GM18951 (cell line): ENCODE measurements around the gene SCAMP5.
A peak's percentile ranks its signal among the peaks of the same experiment; 100 is the strongest.

Experiments used
- POLR2A ChIP-seq: IDR thresholded peaks from 4 replicates; pipeline ENCODE4 v1.6.1; 2011; ENCODE audit warnings: mild to moderate bottlenecking; ENCODE audit not compliant: insufficient read length, insufficient read depth; ENCODE audit errors: extremely low read depth
- in situ Hi-C: fragments of 300-500 bp; cut with MboI; formaldehyde crosslinking; loops from one replicate; pipeline ENCODE4 v1.12.0; 2022; ENCODE audit warnings: low sequenced_read_pairs, mixed read lengths, inconsistent platforms; ENCODE audit not compliant: unreplicated experiment

Gene SCAMP5

DNA sequence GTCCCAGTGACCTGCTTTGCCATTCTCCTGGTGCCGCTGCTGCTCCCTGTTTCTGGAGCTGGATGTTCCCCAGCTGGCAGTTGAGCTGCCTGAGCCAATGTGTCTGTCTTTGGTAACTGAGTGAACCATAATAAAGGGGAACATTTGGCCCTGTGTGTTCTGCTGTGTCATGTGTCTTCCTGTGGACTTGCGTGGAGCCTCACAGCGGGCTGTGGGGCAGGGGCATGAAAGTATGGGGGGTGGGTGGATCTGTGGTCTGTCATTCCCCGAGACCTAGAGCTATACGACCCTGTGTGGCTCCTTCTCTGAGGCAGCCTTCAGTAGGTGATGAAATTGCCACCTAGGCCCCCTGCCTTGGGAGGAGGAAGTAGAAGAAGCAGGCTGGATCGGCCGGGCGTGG, 26.0 kb downstream of the SCAMP5 start:
- in situ Hi-C loops, result no loop called here
- no peak for TF ChIP-seq POLR2A

DNA sequence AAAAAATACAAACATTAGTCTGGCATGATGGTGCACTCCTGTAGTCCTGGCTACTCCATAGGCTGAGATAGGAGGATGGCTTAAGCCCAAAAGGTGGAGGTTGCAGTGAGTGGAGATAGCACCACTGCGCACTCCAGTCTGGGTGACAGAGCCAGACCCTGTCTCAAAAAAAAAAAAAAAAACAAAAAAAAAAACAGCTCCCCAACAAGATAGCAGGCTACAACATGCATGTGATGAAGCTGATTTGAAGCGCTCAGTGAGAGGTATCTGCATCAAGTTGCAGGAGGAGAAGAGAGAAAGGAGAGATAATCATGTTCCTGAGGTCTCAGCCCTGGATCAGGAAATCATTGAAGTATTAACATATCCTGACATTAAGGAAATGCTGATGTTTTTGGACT, 27.4 kb downstream of the SCAMP5 start:
- in situ Hi-C loops, result no loop called here
- TF ChIP-seq POLR2A, result no peak

DNA sequence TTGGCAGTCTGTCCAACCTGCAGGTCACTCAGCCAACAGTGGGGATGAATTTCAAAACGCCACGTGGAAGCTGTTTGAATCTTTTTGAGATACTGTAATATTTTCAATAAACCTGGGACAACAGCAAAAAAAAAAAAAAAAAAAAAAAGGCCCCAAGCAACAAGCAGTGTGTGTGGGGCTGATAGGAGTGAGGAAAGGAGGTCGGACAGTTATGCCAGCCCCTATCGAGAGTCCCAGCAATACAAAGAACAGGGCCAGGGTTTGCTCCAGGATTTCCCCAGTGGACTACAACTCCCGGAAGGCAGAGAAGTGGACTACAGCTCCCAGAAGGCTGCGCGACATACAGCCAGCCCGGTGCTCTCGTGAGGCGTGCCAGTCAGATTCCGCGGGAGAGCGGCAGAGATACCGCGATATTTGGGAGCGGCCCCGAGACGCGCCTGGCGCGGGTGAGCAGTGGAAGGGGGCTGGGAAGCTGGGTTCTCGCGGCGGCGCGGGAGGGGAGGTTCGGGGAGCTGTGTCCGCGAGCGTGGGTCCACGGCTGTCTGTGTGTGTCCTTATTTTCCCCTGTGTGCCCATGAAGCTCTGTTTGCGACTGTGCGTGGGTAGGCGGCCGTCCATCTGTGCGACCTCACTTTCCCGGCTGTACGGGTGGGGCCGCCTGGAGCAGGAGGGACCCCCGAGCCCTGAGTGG, 28.0 kb downstream of the SCAMP5 start, which contains the start of gene PPCDC:
PPCDC (plus strand) TSS at position 410 of the 691 bp plus-strand sequence. CDS start 4,729 bp downstream, outside the sequence.
- in situ Hi-C loops, result no loop called here
- peak; percentile 97 for TF ChIP-seq POLR2A

DNA sequence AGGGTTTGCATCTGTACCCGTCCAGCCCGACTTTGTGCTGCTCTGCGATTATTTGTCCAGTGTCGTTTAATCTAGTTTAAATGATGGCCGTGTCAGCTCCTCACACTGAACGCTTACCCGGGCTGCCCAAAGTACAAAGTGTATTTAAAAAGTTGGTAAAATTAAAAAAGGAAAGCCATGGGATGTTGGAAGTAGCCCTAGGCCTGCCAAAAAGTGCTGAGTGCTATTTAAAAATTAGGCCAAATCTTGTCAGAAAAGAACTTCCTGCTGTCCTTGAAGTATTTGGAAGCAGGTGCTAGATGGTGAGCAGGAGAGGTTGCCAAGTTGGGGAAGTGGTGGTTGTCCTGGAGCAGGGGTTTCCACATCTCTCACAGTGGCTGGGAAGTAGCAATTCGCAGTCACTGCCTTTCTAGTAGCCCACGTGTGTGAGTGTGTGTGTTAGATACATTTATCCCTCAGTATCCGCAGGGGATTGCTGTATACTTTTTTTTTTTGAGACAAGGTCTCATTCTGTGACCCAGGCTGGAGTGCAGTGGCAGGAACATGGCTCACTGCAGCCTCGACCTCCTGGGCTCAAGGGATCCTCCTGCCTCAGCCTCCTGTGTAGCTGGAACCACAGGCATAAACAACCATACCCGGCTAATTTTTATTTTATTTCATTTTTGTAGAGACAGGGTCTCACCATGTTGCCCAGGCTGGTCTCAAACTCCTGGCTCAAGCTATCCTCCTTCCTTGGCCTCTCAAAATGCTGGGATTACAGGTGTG, 28.7 kb downstream of the SCAMP5 start:
- no peak for TF ChIP-seq POLR2A
- in situ Hi-C loops, result no loop called here

DNA sequence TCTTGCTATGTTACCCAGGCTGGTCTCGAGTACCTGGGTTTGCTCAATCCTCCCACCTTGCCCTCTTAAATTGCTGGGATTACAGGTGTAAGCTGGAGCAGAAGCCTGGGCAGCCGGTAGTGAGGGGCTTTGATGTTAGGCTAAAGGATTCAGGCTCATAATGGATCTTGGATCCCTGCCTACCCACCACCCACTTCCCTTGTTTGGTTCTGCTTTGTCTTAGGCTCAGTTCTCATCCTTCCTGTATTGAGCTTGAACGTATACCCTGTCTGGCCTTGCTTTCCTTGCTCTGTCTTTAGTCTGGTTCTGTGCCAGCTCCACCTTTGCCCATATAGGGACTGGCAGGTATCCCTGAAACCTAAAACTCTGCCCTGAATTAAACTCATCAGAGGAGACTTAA, 29.7 kb downstream of the SCAMP5 start:
- in situ Hi-C loops, result loop anchor here (5.0 kb wide), 2 partner anchors 177 to 277 kb away; partner anchors contain the start of gene C15orf39
- TF ChIP-seq POLR2A, result no peak

DNA sequence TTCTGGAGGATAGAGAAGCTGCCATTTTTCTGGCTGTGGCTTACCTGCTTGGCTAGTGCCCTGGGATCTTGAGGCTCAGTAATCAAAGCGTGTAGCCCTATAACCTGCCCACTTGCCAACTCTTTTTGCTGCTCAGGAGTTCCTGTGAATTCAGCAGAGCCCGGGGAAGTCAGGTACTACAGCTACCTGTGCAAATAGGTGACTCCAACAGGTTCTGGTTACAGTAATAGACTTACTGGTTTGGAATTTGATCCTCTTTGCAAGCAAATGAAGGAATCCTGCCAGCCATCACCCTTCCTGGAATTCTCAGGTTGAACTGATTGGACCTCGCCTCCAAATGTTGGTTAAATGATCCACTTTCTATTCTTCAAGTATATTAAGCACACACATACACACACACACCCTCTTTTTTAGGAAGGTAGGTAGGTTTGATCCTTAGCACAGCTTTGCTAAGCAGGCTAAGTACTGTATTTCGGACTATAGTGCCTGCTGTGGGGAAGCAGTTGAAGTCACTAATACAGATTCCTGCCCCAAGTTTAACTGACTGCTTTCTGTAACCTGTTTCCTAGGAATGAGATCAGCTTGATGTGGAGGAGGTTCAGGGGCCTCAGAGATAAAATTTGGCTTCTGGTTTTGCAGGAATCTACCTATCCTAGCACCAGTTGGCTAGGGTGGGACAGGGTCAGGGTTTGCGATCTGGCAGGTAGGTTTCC, 30.3 kb downstream of the SCAMP5 start:
- TF ChIP-seq POLR2A, result no peak
- in situ Hi-C loops, result loop anchor here (5.0 kb wide), 2 partner anchors 177 to 277 kb away; partner anchors contain the start of gene C15orf39

GRCh38 chr15:75027551-75027950, 32.2 kb downstream of the SCAMP5 start:
- in situ Hi-C loops, result loop anchor here (5.0 kb wide), 2 partner anchors 175 to 275 kb away; partner anchors contain the start of gene C15orf39
- TF ChIP-seq POLR2A, result no peak

GRCh38 chr15:75028991-75029377, 33.6 kb downstream of the SCAMP5 start:
- TF ChIP-seq POLR2A, result no peak
- in situ Hi-C loops, result loop anchor here (5.0 kb wide), 2 partner anchors 173 to 273 kb away; partner anchors contain the start of gene C15orf39

DNA sequence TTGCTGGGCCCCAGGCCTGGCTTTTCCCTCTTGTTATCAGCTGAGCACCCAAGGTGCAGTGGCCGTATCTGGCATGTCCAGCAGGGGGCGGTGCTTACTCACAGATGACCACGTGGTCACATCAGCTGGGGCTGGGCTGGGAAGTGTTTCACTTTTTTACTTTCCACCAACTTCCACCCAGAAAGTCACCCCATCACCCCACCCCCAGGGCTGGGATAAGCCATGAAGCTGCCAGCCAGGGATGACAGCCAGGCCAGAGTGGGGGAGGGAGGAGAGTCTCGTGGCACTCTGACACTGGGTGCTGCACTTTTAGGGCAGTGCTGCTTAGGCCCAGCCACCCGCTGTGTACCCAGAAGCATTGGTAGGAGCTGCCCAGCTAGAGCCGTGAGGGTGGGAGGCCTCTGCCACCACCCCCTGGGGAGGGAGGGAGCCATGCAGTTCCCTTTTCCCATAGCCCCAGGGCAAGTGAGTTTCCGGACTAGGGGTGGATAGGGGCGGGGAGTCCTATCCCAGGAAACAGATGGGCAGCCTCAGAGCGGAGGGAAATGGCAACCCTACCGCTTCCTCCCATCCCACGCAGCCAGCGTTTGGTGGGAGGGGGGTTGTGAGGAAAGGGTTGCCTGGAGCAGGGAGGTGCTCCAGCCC, 34.1 kb downstream of the SCAMP5 start:
- TF ChIP-seq POLR2A, result no peak
- in situ Hi-C loops, result loop anchor here (5.0 kb wide), 2 partner anchors 173 to 273 kb away; partner anchors contain the start of gene C15orf39

- no peak for TF ChIP-seq POLR2A
- in situ Hi-C loops, result no loop called here
Observed at GRCh38 chr15:75030023-75030413, 34.7 kb downstream of the SCAMP5 start.

- no peak for TF ChIP-seq POLR2A
- in situ Hi-C loops, result no loop called here
Observed at GRCh38 chr15:75030424-75030823, 35.1 kb downstream of the SCAMP5 start.

GRCh38 chr15:75031848-75032247, 36.5 kb downstream of the SCAMP5 start:
- TF ChIP-seq POLR2A, result no peak
- in situ Hi-C loops, result no loop called here

DNA sequence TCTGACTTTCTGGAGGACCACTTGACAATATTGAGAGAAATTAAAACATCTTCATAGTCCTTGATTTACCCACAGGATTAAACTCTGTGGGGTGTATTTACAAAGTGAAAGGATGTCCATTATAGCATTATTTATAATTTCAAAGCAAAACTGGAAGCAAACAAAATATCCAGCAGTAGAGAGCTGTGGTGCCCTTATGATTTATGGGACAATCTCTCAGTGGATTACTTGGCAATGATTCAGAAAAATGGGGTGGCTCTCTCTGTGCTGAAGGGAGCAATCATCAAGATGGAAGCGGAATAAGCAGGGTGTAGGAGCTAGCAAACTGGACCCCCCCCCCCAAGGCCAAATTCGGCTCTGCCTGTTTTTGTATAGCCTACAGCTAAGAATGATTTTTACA, 37.0 kb downstream of the SCAMP5 start:
- in situ Hi-C loops, result no loop called here

More for the DNA sequence above, 37.0 kb downstream of the SCAMP5 start:
- TF ChIP-seq POLR2A, result no peak
